ENCODE measurements around the gene KLHL10.
"Not testable (repeated sequence)": the region's sequence is repeated elsewhere in the genome, so short reads cannot be mapped to it uniquely, and the experiment has no call there.

Gene KLHL10

DNA sequence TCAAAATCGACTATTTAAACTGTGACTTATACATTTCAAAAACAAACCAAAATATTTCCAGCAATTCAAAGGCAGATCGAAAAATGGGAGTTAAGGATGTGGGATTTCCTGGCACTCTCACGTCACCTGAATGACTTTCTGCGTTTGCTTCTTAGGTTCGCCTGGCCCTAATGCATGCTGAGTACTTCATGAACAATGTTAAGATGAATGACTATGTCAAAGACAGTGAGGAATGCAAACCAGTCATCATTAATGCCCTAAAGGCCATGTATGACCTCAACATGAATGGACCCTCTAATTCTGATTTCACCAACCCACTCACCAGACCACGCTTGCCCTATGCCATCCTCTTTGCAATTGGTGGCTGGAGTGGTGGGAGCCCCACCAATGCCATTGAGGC is 7.3 kb downstream of the KLHL10 start:
- no peak for FAIRE-seq
- no peak for DNase-seq (ENCODE audit: extremely low spot score, insufficient read length, low read depth)

DNA sequence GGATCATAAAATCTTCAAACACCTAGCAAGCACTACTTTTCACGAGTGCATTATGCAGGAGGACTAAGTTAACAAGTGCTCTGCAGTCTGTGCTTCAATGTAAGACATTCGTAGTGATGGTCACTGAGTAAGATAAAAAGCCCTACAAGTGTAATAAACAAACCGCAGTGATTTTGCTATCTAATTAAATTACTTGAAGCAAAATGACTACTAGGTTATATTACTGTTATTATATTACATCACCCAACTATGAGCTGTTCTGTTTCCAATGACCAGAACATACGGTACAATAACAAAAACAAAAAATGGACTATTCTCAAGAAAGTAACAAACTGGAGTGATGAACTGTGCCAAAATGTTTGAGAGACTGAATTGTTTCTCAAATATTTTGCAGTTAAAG is 11.2 kb downstream of the KLHL10 start:
- FAIRE-seq (no peak), DNase-seq (ENCODE audit: extremely low spot score, insufficient read length, low read depth) (no peak)

DNA sequence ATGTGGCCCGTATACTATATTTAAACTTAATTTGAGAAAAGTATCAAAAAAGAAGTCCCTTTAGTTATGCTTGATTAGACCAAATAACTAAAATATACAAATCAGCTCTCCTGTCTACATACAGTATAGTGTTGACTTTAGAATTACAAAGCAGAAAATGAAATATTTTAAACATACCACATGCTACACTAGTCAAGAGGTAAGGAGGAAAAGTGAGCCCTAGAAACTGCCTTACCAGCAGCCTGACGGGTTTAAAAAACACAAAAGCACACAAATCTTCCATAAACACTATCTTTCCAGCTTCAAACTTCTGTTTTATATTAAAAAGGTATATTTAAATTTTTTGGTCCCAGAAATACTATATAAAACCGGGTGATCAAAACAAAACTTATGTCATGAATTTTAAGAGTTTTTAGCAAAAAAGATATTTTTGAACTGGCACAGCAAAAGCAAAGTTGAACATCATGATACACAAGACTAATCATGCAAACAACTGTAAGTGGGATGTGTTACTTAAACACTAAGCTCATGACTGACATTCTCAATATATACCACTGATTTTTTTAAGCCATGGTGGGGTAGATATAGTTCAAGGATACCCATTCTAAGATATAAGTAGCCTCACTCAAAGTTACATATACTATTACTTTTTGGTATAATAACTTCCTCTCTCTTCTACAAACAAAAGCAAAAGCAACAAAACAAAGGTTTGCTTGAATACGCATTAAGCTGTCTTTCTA is 11.8 kb downstream of the KLHL10 start:
- DNase-seq (ENCODE audit: extremely low spot score, insufficient read length, low read depth) (no peak), FAIRE-seq (no peak)

DNA sequence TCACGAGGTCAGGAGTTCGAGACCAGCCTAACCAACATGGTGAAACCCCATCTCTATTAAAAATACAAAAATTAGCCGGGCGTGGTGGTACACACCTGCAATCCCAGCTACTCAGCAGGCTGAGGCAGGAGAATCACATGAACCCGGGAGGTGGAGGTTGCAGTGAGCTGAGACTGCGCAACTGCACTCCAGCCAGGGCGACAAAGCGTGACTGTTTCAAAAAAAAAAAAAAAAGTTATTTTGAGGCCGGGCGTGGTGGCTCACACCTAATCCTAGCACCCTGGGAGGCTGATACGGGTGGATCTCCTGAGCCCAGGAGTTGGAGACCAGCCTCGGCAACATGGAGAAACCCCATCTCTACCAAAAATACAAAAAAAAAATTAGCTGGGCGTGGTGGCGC is 13.8 kb downstream of the KLHL10 start:
- FAIRE-seq; DNase-seq (ENCODE audit: extremely low spot score, insufficient read length, low read depth): not testable (repeated sequence)

DNA sequence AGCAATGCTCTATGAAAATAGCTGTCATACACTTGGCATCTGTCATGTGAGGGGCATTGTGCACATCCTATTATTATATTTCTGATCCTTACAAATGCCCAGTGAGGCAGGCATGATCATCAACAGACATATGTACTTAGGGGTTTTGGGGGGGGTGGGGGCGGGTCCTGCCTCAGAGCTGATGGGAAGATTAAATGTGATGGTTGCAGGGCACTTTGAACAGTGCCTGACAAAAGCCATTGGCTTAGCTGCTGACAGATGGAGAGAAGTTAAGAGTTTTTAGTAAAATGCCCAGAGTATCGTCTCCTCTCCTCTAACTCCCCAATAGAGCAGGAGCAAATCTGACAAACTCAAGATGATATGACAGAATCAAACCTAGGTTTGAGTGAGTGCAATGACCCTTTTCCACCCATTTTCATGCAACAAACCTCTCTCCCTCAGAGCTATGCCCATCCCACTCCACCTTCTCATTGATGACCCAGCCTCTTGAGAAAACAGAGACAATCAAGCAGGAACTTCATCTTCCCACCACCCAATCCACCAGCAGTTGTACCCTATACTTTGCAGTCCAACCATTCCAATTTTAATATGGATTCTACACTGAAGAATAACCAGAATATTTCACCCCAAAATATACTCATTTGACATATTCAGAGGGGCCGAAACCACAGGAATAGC is 22.8 kb downstream of the KLHL10 start:
- DNase-seq (ENCODE audit: extremely low spot score, insufficient read length, low read depth) (no peak), FAIRE-seq (no peak)

DNA sequence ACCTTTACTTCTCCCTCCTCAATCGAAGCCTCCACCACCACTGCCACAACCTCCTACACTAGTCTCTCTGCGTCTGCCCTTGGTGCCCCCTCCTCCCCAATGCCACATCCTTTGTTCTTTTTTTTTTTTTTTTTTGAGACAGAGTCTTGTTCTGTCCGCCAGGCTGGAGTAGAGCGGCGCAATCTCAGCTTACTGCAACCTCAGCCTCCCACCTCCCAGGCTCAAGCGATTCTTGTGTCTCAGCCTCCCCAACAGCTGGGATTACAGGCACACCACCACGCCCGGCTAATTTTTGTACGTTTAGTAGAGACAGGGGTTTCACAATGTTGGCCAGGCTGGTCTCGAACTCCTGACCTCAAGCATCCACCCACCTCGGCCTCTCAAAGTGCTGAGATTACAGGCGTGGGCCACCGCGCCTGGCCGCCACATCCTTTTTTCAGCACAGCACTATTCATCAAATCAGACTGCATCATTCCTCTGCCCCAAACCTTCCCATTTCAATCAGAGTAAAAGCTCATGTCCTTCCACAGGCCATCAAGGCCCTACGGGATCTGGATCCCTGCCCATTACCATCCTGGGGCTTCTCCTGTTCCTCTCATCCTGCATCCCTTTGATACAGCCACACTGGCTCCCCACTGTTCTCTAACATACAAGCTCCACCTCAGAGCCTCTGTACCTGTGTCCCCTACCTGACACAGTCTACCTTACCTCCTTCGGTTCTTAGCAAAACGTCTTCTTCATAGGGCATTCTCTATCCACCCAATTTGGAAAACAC is 25.6 kb downstream of the KLHL10 start:
- no peak for DNase-seq (ENCODE audit: extremely low spot score, insufficient read length, low read depth)
- FAIRE-seq: no peak

DNA sequence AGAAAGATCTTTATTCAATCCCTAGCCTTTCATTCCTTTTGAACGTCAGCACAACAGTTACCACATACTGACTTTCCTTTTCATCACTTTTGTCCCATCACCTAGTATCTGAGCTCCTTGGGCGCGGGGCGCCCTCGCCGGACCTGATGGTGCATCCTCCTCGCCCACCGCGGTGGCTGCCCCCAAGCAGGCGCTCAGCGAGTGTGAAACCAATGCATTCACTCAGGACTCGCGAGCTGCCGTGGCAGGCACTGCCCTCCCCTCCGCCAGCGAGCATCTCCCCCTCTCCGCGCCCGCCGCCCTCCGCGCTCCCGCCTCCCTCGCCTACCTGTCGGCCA is 26.8 kb downstream of the KLHL10 start:
- FAIRE-seq (peak; percentile 5), DNase-seq (ENCODE audit: extremely low spot score, insufficient read length, low read depth) (peak; percentile 12)

DNA sequence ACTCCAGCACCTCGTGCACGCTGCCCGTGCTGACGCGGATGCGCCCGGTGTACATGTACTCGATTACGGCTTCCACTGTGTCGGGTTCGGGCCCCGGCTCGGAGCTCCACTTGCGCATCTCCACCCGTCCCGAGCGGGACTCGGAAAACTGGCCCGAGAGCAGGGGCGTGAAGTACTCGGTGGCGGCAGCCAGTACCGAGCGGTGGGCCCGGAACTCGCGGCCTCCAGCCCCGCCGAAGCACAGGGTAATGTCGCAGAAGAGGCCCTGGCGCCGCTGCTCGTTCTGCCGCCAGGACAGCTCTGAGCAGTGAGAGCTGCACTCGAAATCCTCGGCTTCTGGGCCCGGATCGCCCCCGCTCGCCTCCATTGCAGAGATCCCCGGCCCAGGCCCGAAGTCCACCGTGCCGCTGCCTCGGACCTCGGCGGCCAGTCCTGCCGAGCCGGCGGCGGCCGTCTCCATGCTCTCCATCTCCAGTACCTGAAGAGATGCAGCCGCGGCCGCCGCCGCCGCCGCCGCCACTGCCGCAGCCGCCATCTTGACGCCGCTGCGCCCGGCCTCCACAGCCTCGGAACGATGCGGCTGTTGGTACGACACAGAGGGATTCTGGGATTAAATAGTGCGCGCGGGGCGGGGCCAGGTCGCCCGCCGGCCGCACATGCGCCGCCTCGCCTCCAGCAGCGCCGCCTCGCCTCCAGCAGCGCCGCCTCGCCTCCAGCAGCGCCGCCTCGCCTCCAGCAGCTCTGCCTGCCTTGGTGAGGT is 27.4 kb downstream of the KLHL10 start, which contains the start of gene KLHL11:
KLHL11 (minus strand) TSS at position 588 of the 760 bp plus-strand sequence; CDS start at position 535, 53 bp downstream.
- FAIRE-seq (peak; percentile 85), DNase-seq (ENCODE audit: extremely low spot score, insufficient read length, low read depth) (peak; percentile 81)

DNA sequence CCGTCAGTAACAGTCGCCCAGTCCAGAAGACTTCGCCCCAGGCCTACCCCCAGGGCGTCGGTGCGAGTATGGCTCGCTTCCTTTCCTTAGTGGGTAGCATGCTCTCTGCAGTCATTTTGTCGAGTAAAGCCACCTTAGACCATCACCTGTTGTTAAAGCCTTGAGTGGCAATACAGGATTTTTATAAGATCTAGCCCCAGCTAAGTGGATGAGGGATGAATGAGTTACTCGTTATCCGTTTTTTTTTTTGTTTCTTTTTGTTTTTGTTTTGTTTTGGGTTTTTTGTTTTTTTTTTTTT is 27.9 kb downstream of the KLHL10 start:
- no peak for DNase-seq (ENCODE audit: extremely low spot score, insufficient read length, low read depth)

DNA sequence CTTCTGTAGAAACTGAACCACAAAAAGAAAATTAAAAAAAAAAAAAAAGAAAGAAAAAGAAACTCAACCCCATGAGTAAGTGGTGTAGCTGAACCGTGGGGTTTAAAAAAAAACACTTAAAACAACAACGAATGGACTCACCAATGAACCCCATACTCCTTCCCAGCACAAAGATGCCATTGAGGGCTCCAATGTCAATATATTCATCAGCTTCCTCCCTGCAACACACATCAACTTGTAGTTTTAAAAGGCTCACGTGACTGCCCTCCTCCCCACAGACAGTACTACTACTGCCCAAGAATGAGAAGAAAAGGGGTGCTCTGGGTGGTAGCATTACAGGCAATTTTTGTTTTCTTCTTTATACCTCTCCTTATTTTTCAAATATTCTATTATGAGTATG is 30.9 kb downstream of the KLHL10 start:
- no peak for FAIRE-seq

More for the DNA sequence above, 27.9 kb downstream of the KLHL10 start:
- FAIRE-seq: no peak

DNA sequence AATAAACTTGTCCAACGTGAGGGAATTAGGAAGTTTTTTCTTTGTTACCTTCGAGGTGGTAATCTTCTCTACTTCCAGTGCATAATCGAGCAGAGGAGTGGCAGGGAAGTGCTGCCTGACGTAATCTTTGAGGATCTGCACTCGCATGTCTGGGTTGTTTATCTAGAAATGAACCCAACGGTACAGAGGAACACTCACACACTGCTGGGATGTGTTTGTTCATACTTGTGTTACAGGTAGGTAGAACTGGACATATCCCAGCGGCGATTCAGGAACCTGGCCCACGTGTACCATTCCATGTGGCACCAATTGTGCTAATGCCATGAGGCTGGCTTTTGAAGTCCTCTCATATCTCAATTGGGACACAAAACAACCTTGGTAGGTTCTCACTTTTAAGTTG is 31.8 kb downstream of the KLHL10 start:
- DNase-seq (ENCODE audit: extremely low spot score, insufficient read length, low read depth) (no peak), FAIRE-seq (no peak)

More for the DNA sequence above, 30.9 kb downstream of the KLHL10 start:
- no peak for DNase-seq (ENCODE audit: extremely low spot score, insufficient read length, low read depth)

DNA sequence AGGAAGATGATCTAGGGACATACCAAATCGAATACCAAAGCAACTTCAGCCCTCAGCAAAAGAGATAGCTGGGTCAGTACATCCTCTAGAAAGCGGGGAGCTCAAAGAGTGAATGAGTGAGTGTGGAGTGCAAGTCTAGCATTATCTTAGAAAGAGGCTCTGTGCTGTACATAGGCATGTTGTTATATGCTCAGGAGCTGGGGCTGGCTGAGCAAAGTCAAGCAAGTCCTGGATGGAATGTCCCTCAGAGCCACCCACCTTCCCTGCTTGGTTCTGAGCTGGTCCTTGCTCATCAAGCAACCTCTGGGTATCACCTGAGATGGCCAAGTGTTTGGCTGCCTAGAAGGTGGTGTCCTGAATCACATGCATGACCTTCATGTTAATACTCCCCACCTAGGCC is 32.5 kb downstream of the KLHL10 start:
- FAIRE-seq: no peak

DNA sequence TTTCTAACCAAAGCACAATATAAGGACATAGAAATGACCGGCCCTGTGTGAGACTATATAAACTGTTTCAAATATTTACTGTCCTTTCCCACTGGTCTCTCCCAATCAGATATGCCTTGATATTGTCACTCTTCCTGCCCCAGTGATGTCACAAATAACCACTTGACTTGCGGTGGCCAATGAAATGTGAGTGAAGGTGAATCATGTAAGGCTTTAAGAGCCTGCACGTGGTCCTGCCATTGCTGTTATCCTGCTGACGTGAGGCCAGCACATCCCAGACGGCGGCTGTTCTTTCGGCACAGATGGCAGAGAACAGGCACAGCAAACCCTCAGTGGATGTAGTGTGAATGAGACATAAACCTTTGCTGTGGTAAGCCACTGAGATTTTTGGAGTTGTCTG is 33.0 kb downstream of the KLHL10 start:
- DNase-seq (ENCODE audit: extremely low spot score, insufficient read length, low read depth): no peak
- no peak for FAIRE-seq

More for the DNA sequence above, 32.5 kb downstream of the KLHL10 start:
- DNase-seq (ENCODE audit: extremely low spot score, insufficient read length, low read depth): no peak

DNA sequence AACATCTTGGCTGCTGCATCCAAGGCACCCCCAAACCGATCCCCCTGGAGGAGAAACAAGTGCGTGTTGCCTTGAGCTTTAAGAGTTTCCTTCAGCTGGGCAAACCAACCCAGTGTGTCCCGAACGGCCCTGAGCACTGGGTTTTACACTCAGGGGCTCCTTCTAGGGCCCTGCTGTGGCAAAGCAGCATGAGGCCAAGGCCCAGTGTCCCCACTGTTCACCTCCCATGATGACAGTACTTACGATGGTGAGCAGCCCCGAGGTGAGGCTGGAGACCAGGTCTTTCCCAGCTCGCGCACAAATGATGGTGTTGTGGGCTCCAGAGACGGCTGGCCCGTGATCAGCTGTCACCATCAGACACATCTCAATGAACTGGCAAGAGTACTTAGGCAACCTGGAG is 34.2 kb downstream of the KLHL10 start:
- DNase-seq (ENCODE audit: extremely low spot score, insufficient read length, low read depth) (no peak), FAIRE-seq (no peak)

DNA sequence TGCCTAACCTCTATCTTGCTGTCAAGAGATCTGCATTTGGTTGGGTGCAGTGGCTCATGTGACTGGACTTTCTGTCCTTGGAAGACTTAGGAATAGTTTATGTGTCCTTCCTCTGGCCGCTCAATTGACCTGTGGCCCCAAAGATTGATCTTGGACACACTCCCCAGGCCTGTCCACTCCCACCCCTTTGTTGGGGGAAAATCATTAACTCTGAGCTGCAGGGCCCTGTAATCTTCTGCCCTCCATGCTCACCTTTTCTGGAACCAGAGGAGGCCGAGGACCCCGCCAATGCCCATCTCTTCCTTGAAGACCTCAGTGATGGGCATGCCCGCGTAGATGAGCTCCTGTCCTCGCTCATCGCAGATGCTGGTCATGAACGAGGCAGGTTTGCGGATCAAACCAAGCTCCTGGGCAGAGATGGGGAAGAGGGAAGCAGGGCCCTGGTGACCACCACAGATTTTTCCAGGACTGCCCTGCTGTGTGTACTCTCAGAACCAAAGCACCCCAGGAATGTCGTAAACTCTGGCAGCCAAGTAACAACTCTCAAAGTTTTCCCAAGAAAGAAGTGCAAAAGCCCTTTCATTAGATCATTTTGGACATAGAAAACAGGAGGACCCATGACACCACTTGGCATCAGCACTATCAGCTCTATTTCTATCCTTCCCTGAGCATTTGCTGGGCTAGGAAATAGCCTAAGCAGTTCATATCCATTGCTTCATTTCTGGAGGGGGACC is 36.1 kb downstream of the KLHL10 start:
- no peak for DNase-seq (ENCODE audit: extremely low spot score, insufficient read length, low read depth)

DNA sequence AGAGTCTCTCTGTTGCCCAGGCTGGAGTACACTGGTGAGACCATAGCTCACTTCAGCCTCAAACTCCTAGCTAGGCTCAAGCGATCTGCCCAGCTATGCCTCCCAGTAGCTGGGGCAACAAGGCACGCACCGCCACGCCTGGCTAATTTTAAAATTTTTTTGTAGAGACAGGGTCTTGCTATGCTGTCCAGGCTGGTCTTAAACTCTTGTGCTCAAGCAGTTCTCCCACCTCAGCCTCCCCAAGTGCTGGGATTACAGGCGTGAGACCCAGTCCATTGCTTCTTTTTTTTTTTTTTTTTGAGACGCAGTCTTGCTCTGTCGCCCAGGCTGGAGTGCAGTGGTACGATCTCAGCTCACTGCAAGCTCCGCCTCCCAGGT is 36.7 kb downstream of the KLHL10 start:
- not testable (repeated sequence) for DNase-seq (ENCODE audit: extremely low spot score, insufficient read length, low read depth); FAIRE-seq

More for the DNA sequence above, 36.1 kb downstream of the KLHL10 start:
- no peak for FAIRE-seq

DNA sequence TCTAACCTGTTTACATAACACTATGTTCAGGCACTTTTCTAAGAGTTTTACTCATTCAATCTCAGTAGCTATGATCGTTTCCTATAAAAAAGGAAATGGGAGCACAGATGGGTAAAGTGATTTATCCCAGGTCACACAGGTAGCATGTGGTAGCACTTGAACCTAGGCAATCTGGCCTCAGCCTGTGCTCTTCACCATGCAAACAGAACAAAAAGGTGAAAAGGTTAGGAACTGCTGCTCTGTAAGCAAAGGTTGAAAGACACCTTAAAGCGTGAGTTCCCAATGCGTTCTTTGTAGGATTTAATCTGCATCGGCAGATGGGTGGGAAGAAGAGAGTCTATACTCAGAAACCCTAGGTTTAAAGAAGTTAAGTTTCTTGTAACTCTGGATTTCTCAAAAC is 42.5 kb downstream of the KLHL10 start:
- FAIRE-seq (no peak), DNase-seq (ENCODE audit: extremely low spot score, insufficient read length, low read depth) (no peak)

DNA sequence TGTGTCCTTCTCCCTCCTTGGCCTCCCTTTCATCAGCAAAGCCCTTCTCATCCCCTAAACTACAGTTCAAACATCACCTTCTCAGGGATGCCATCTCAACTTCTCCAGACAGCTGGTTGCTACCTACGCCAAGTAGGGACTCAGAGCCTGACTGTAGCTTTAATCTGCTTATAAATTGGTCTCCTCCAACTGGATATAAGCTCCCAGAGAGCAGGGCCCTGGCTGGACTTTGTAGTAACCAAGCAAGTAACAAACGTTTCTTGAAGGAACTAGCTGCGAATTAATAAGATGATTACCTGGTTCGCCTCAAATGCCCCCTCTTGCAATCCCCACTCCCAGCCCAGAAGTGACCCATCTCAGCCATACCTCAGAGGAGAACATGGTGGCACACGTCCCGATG is 45.1 kb downstream of the KLHL10 start:
- FAIRE-seq (no peak), DNase-seq (ENCODE audit: extremely low spot score, insufficient read length, low read depth) (no peak)

DNA sequence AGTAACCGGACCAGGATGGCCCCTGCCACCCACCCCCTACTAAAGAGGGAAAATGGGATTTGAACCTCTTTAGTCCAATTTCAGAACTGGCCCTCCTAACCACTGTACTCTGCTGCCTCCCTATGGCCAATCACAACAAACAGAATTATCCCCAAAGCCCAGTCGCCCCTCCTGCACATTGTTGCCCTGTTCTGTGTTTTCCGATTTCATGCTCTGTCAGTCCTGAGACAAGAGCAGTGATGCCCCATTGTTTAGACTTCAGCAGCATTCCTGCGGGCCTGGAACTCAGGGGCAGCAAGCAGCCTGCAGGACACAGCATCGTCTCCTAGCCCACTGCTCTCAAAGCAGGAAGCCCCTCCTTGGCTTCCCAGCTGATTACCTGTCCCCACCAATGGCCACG is 48.1 kb downstream of the KLHL10 start:
- no peak for DNase-seq (ENCODE audit: extremely low spot score, insufficient read length, low read depth)

More for the DNA sequence above, 48.1 kb downstream of the KLHL10 start:
- no peak for FAIRE-seq

All from GM18507 (cell line).